Tibial nerve (tissue), 4 donors: ENCODE data around the gene F7. TPM values are rescaled to one million over a fixed set of nuclear protein-coding genes. Genes with fewer than 3 reads are reported as not detected.

Experiments used
- DNase-seq, 2 donors: peaks; one replicate each; pipeline ENCODE4 v3.0.0-alpha.2; 2019; ENCODE audit warnings: low spot score in 2 of 2
- H3K27ac ChIP-seq, 4 donors: fragments of 200-600 bp; sonication (generic) in 3 of 4; one replicate each; pipeline ENCODE4 v1.5.1; 2017 to 2019; ENCODE audit warnings: mild to moderate bottlenecking in 1 of 4
- H3K27me3 ChIP-seq, 2 donors: fragments of 200-600 bp; sonication (generic) in 1 of 2; one replicate each; pipeline versions ENCODE4 v1.5.1 to v1.6.0; 2017 to 2019
- H3K36me3 ChIP-seq, 3 donors: fragments of 200-600 bp; sonication (generic); one replicate each; pipeline ENCODE4 v1.5.1; 2018 to 2019
- H3K4me1 ChIP-seq, 4 donors: fragments of 200-600 bp; sonication (generic) in 3 of 4; one replicate each; pipeline ENCODE4 v1.5.1; 2017 to 2019
- H3K4me3 ChIP-seq, 4 donors: fragments of 200-600 bp; sonication (generic) in 3 of 4; one replicate each; pipeline ENCODE4 v1.5.1; 2017 to 2019; ENCODE audit warnings: mild to moderate bottlenecking in 1 of 4, moderate library complexity in 1 of 4
- H3K9me3 ChIP-seq, 4 donors: fragments of 200-600 bp; sonication (generic) in 3 of 4; one replicate each; pipeline ENCODE4 v1.5.1; 2017 to 2019
- CTCF ChIP-seq, 5 experiments: fragments of 200-600 bp in 3 of 5; fragments of 450-650 bp in 2 of 5; sonication (generic) in 3 of 5; IDR thresholded peaks; one replicate each; pipeline ENCODE4 v1.5.1; 2016 to 2019; ENCODE audit warnings: antibody characterized with exemption in 5 of 5, mild to moderate bottlenecking in 3 of 5, moderate library complexity in 2 of 5
- EP300 ChIP-seq, 2 donors: sonication (generic); formaldehyde crosslinking; IDR thresholded peaks; one replicate each; pipeline ENCODE4 v1.6.1; 2017; ENCODE audit warnings: antibody characterized with exemption in 2 of 2, mild to moderate bottlenecking in 1 of 2
- POLR2A ChIP-seq, 2 donors: fragments of 450-650 bp; IDR thresholded peaks; one replicate each; pipeline ENCODE4 v1.6.1; 2017; ENCODE audit warnings: antibody characterized with exemption in 2 of 2, mild to moderate bottlenecking in 2 of 2, moderate library complexity in 2 of 2
- WGBS, 2 donors: methylation state at CpG; one replicate each; pipeline ENCODE4 v1.1.5; 2018; 5-methylcytosine and 5-hydroxymethylcytosine counted together
- total RNA-seq, 4 donors: library from RNA; depleted of rRNA; stranded (reverse); fragments of >200 nt; gene quantifications; one replicate each; pipeline ENCODE4 v1.1.0, GENCODE V29; 2016

The F7 gene
- total RNA-seq, 4 donors from 2014 or later, result not detected

GRCh38 chr13:113059891-113060290 lies 45.7 kb upstream of the F7 start:
- DNase-seq, result no peak
- H3K27me3 ChIP-seq, result peaks cover 0 to 5% of the 10 kb centered on the region in 2 donors
- no peak overlapping the region for H3K27ac ChIP-seq
- H3K4me3 ChIP-seq, result no peak overlapping the region
- TF ChIP-seq EP300 (IDR thresholded peaks at IDR 0.05) (no peak), CTCF (IDR thresholded peaks at IDR 0.05) (no peak), POLR2A (IDR thresholded peaks at IDR 0.05) (no peak)
- 67 to 78% methylated on average over 11 to 15 of the region's 15 CpGs for WGBS, 2 donors
- H3K9me3 ChIP-seq, result peaks cover 0 to 22% (median 0%) of the 10 kb centered on the region in 4 donors
- no peaks in the 10 kb centered on the region for H3K4me1 ChIP-seq
- no peaks in the 10 kb centered on the region for H3K36me3 ChIP-seq

GRCh38 chr13:113060557-113061270 lies 44.9 kb upstream of the F7 start:
- Histone ChIP-seq H3K27ac (no peak overlapping the region), H3K36me3 (no peaks in the 10 kb centered on the region), H3K4me1 (no peaks in the 10 kb centered on the region), H3K4me3 (no peak overlapping the region), H3K27me3 (peaks cover 0 to 2% of the 10 kb centered on the region in 2 donors), H3K9me3 (peaks cover 0 to 22% (median 0%) of the 10 kb centered on the region in 4 donors)
- 88 to 90% methylated on average over 30 to 32 of the region's 34 CpGs for WGBS, 2 donors
- DNase-seq, result no peak
- TF ChIP-seq POLR2A (IDR thresholded peaks at IDR 0.05) (no peak), CTCF (IDR thresholded peaks at IDR 0.05) (no peak), EP300 (IDR thresholded peaks at IDR 0.05) (no peak)

- TF ChIP-seq CTCF (IDR thresholded peaks at IDR 0.05) (no peak), POLR2A (IDR thresholded peaks at IDR 0.05) (no peak)
- H3K27me3 ChIP-seq, result no peaks in the 10 kb centered on the region
- 80 to 95% methylated on average over 5 to 7 of the region's 9 CpGs for WGBS, 2 donors
- H3K27ac ChIP-seq, result no peak overlapping the region
- no peaks in the 10 kb centered on the region for H3K36me3 ChIP-seq
- H3K4me1 ChIP-seq, result no peaks in the 10 kb centered on the region
- DNase-seq, result no peak
- peaks cover 0 to 22% (median 0%) of the 10 kb centered on the region in 4 donors for H3K9me3 ChIP-seq
- H3K4me3 ChIP-seq, result no peak overlapping the region
Measured at GRCh38 chr13:113061271-113061625, 44.3 kb upstream of the F7 start.

GRCh38 chr13:113061796-113062425 lies 43.7 kb upstream of the F7 start:
- H3K36me3 ChIP-seq, result no peaks in the 10 kb centered on the region
- no peak for DNase-seq
- peaks cover 0 to 22% (median 0%) of the 10 kb centered on the region in 4 donors for H3K9me3 ChIP-seq
- no peaks in the 10 kb centered on the region for H3K27me3 ChIP-seq
- 79 to 87% methylated on average over 10 to 11 of the region's 14 CpGs for WGBS, 2 donors
- H3K4me1 ChIP-seq, result no peaks in the 10 kb centered on the region
- TF ChIP-seq CTCF (IDR thresholded peaks at IDR 0.05), result no peak
- TF ChIP-seq POLR2A (IDR thresholded peaks at IDR 0.05), result no peak
- TF ChIP-seq EP300 (IDR thresholded peaks at IDR 0.05), result no peak
- no peak overlapping the region for H3K4me3 ChIP-seq
- no peak overlapping the region for H3K27ac ChIP-seq

- no peaks in the 10 kb centered on the region for H3K36me3 ChIP-seq
- no peak for TF ChIP-seq CTCF (IDR thresholded peaks at IDR 0.05)
- no peak for TF ChIP-seq POLR2A (IDR thresholded peaks at IDR 0.05)
- no peak for TF ChIP-seq EP300 (IDR thresholded peaks at IDR 0.05)
- DNase-seq, result no peak
- WGBS, 2 donors, result 89 to 95% methylated on average over 14 of the region's 14 CpGs
- no peak overlapping the region for H3K4me3 ChIP-seq
- H3K9me3 ChIP-seq, result peaks cover 0 to 15% (median 0%) of the 10 kb centered on the region in 4 donors
- H3K27me3 ChIP-seq, result no peaks in the 10 kb centered on the region
- H3K4me1 ChIP-seq, result no peaks in the 10 kb centered on the region
- no peak overlapping the region for H3K27ac ChIP-seq
Measured at GRCh38 chr13:113062691-113063090, 42.9 kb upstream of the F7 start.
